Stimulated activated naive B cell treated with anti-CD40 and anti-IgM and Interleukin-4, amounts not matched to agents 10 μg/mL and 1 μg/mL and 100 μg/mL, for 72 hours (primary cell): ENCODE data around the gene ATP10A.

Source experiments
- ATAC-seq, 2 donors: fragments of 150-1000 bp; cut with Tn5 transposase; replicated peaks; 2 replicates each; pipeline ENCODE4 v1.10.0; 2021; ENCODE audit warnings: moderate library complexity in 1 of 2
- DNase-seq: peaks from one replicate; pipeline ENCODE4 v3.0.0; 2021
- H3K27ac Mint-ChIP-seq: one replicate; pipeline ENCODE4 v1.8.0; 2022; ENCODE audit warnings: mild to moderate bottlenecking, mixed read lengths
- H3K27me3 Mint-ChIP-seq, 2 donors: one replicate each; pipeline ENCODE4 v1.8.0; 2022; ENCODE audit warnings: mixed read lengths in 2 of 2
- H3K36me3 Mint-ChIP-seq, 2 donors: one replicate each; pipeline ENCODE4 v1.8.0; 2022; ENCODE audit warnings: mixed read lengths in 2 of 2, mild to moderate bottlenecking in 1 of 2
- H3K4me1 Mint-ChIP-seq, 2 donors: one replicate each; pipeline ENCODE4 v1.8.0; 2022; ENCODE audit warnings: mixed read lengths in 2 of 2, mild to moderate bottlenecking in 1 of 2
- H3K4me3 Mint-ChIP-seq, 2 donors: one replicate each; pipeline ENCODE4 v1.8.0; 2022; ENCODE audit warnings: mild to moderate bottlenecking in 2 of 2, mixed read lengths in 2 of 2, moderate library complexity in 1 of 2
- H3K9me3 Mint-ChIP-seq, 2 donors: one replicate each; pipeline ENCODE4 v1.8.0; 2022; ENCODE audit warnings: mixed read lengths in 2 of 2, mild to moderate bottlenecking in 1 of 2

The ATP10A gene

GRCh38 chr15:25742041-25742730 lies 120.9 kb downstream of the ATP10A start:
- no peaks in the 10 kb centered on the region for H3K9me3 Mint-ChIP-seq
- H3K36me3 Mint-ChIP-seq: no peaks in the 10 kb centered on the region
- H3K4me1 Mint-ChIP-seq: peaks cover 16 to 22% of the 10 kb centered on the region in 2 donors
- H3K4me3 Mint-ChIP-seq: no peak overlapping the region
- peak overlapping the region; percentile 47 for H3K27ac Mint-ChIP-seq
- ATAC-seq (no peak), DNase-seq (no peak)
- H3K27me3 Mint-ChIP-seq: peaks cover 40 to 68% of the 10 kb centered on the region in 2 donors

GRCh38 chr15:25741256-25741580 lies 121.9 kb downstream of the ATP10A start:
- H3K36me3 Mint-ChIP-seq: no peaks in the 10 kb centered on the region
- DNase-seq (peak; percentile 45), ATAC-seq (peak; percentile 87 to 88)
- H3K4me1 Mint-ChIP-seq: peaks cover 16 to 22% of the 10 kb centered on the region in 2 donors
- no peaks in the 10 kb centered on the region for H3K9me3 Mint-ChIP-seq
- H3K27me3 Mint-ChIP-seq: peaks cover 46 to 77% of the 10 kb centered on the region in 2 donors
- peak overlapping the region; percentile 39 to 41 for H3K4me3 Mint-ChIP-seq
- no peak overlapping the region for H3K27ac Mint-ChIP-seq

GRCh38 chr15:25740383-25741255 lies 122.5 kb downstream of the ATP10A start:
- Mint-ChIP-seq H3K27ac (no peak overlapping the region), H3K9me3 (no peaks in the 10 kb centered on the region), H3K4me3 (peak overlapping the region; percentile 39 to 41), H3K4me1 (peaks cover 16 to 22% of the 10 kb centered on the region in 2 donors), H3K36me3 (no peaks in the 10 kb centered on the region), H3K27me3 (peaks cover 47 to 75% of the 10 kb centered on the region in 2 donors)
- peak; percentile 3 to 15 for ATAC-seq
- DNase-seq: no peak

- H3K4me3 Mint-ChIP-seq: no peak overlapping the region
- H3K27me3 Mint-ChIP-seq: peaks cover 48 to 68% of the 10 kb centered on the region in 2 donors
- H3K9me3 Mint-ChIP-seq: no peaks in the 10 kb centered on the region
- peaks cover 16 to 22% of the 10 kb centered on the region in 2 donors for H3K4me1 Mint-ChIP-seq
- H3K27ac Mint-ChIP-seq: no peak overlapping the region
- ATAC-seq: peak; percentile 82 to 85
- DNase-seq: peak; percentile 28
- H3K36me3 Mint-ChIP-seq: no peaks in the 10 kb centered on the region
Measured at GRCh38 chr15:25739687-25740121, 123.4 kb downstream of the ATP10A start.

GRCh38 chr15:25738171-25738965 lies 124.8 kb downstream of the ATP10A start:
- H3K4me3 Mint-ChIP-seq: no peak overlapping the region
- no peaks in the 10 kb centered on the region for H3K9me3 Mint-ChIP-seq
- no peaks in the 10 kb centered on the region for H3K36me3 Mint-ChIP-seq
- H3K27me3 Mint-ChIP-seq: peaks cover 41 to 60% of the 10 kb centered on the region in 2 donors
- peaks cover 16 to 22% of the 10 kb centered on the region in 2 donors for H3K4me1 Mint-ChIP-seq
- no peak for DNase-seq
- ATAC-seq: no peak
- no peak overlapping the region for H3K27ac Mint-ChIP-seq

- H3K36me3 Mint-ChIP-seq: no peaks in the 10 kb centered on the region
- no peak overlapping the region for H3K27ac Mint-ChIP-seq
- no peak overlapping the region for H3K4me3 Mint-ChIP-seq
- peaks cover 35 to 51% of the 10 kb centered on the region in 2 donors for H3K27me3 Mint-ChIP-seq
- H3K4me1 Mint-ChIP-seq: peaks cover 16 to 22% of the 10 kb centered on the region in 2 donors
- no peaks in the 10 kb centered on the region for H3K9me3 Mint-ChIP-seq
- no peak for ATAC-seq
- DNase-seq: no peak
Measured at GRCh38 chr15:25737218-25737643, 125.9 kb downstream of the ATP10A start.

GRCh38 chr15:25736461-25736860 lies 126.7 kb downstream of the ATP10A start:
- no peak overlapping the region for H3K4me3 Mint-ChIP-seq
- H3K4me1 Mint-ChIP-seq: peaks cover 16 to 22% of the 10 kb centered on the region in 2 donors
- H3K27ac Mint-ChIP-seq: no peak overlapping the region
- peaks cover 35 to 51% of the 10 kb centered on the region in 2 donors for H3K27me3 Mint-ChIP-seq
- no peaks in the 10 kb centered on the region for H3K9me3 Mint-ChIP-seq
- DNase-seq (no peak), ATAC-seq (no peak)
- no peaks in the 10 kb centered on the region for H3K36me3 Mint-ChIP-seq

GRCh38 chr15:25735550-25736384 lies 127.4 kb downstream of the ATP10A start:
- H3K9me3 Mint-ChIP-seq: no peaks in the 10 kb centered on the region
- DNase-seq (no peak), ATAC-seq (no peak)
- H3K27ac Mint-ChIP-seq: no peak overlapping the region
- H3K4me3 Mint-ChIP-seq: no peak overlapping the region
- H3K36me3 Mint-ChIP-seq: no peaks in the 10 kb centered on the region
- peaks cover 31 to 52% of the 10 kb centered on the region in 2 donors for H3K27me3 Mint-ChIP-seq
- peaks cover 12 to 16% of the 10 kb centered on the region in 2 donors for H3K4me1 Mint-ChIP-seq

- Mint-ChIP-seq H3K36me3 (no peaks in the 10 kb centered on the region), H3K4me1 (peaks cover 4 to 7% of the 10 kb centered on the region in 2 donors), H3K27ac (no peak overlapping the region), H3K27me3 (peaks cover 27 to 42% of the 10 kb centered on the region in 2 donors), H3K9me3 (no peaks in the 10 kb centered on the region), H3K4me3 (no peak overlapping the region)
- ATAC-seq (no peak), DNase-seq (no peak)
Measured at GRCh38 chr15:25734680-25735355, 128.3 kb downstream of the ATP10A start.

- H3K9me3 Mint-ChIP-seq: no peaks in the 10 kb centered on the region
- H3K4me1 Mint-ChIP-seq: no peaks in the 10 kb centered on the region
- ATAC-seq: peak in 1 of 2 donors; percentile 19
- no peak overlapping the region for H3K4me3 Mint-ChIP-seq
- no peaks in the 10 kb centered on the region for H3K36me3 Mint-ChIP-seq
- peaks cover 27 to 35% of the 10 kb centered on the region in 2 donors for H3K27me3 Mint-ChIP-seq
- no peak for DNase-seq
- H3K27ac Mint-ChIP-seq: no peak overlapping the region
Measured at GRCh38 chr15:25733856-25734679, 129.1 kb downstream of the ATP10A start.

GRCh38 chr15:25733036-25733855 lies 129.9 kb downstream of the ATP10A start:
- Mint-ChIP-seq H3K4me3 (no peak overlapping the region), H3K36me3 (no peaks in the 10 kb centered on the region), H3K4me1 (no peaks in the 10 kb centered on the region), H3K27ac (no peak overlapping the region), H3K9me3 (no peaks in the 10 kb centered on the region), H3K27me3 (peaks cover 26 to 33% of the 10 kb centered on the region in 2 donors)
- peak in 1 of 2 donors; percentile 5 for ATAC-seq
- no peak for DNase-seq

- no peak overlapping the region for H3K27ac Mint-ChIP-seq
- ATAC-seq: no peak
- H3K4me3 Mint-ChIP-seq: no peak overlapping the region
- no peak for DNase-seq
- no peaks in the 10 kb centered on the region for H3K4me1 Mint-ChIP-seq
- H3K9me3 Mint-ChIP-seq: no peaks in the 10 kb centered on the region
- H3K36me3 Mint-ChIP-seq: no peaks in the 10 kb centered on the region
- H3K27me3 Mint-ChIP-seq: peaks cover 19 to 24% of the 10 kb centered on the region in 2 donors
Measured at GRCh38 chr15:25732191-25732590, 130.9 kb downstream of the ATP10A start.
